HCT116 (cell line): Measurements from ENCODE around the gene GLI3. TPM values are rescaled to one million over a fixed set of nuclear protein-coding genes. Genes with fewer than 3 reads are reported as not detected.

Source experiments
- ATAC-seq: fragments of 200-7000 bp; cut with Tn5 transposase; 2 replicates; pipeline ENCODE4 v1.9.1; 2020; ENCODE audit warnings: mild to moderate bottlenecking, moderate library complexity
- BruUV-seq: library from RNA; stranded (reverse); fragments of 400-500 nt; replicated peaks from 2 replicates; lab custom pipeline; 2021; lab: Mats Ljungman, UMichigan
- CTCF ChIA-PET: fragments of 300-600 bp; sonication (Branson Sonifier 250); formaldehyde crosslinking; loops from one replicate; lab custom pipeline; 2021; ENCODE audit warnings: antibody characterized with exemption; lab: Charles Lee
- POLR2A ChIA-PET: fragments of 300-600, 350-600 bp; sonication (Branson Sonifier 250); formaldehyde crosslinking; loops from one replicate; lab custom pipeline; 2021; ENCODE audit warnings: antibody characterized with exemption; lab: Charles Lee
- RAD21 ChIA-PET, 2 experiments: fragments of 300-600 bp; sonication (Branson Sonifier 250); formaldehyde crosslinking; loops; one replicate each; lab custom pipeline; 2023; ENCODE audit warnings: low total read pairs in 2 of 2; ENCODE audit not compliant: uncharacterized antibody in 2 of 2, unreplicated experiment in 2 of 2, low non-redundant PET in 1 of 2; lab: Charles Lee
- DNase-seq: peaks from one replicate; pipeline ENCODE4 v3.0.0-alpha.2; 2010; ENCODE audit warnings: low read depth, low spot score
- H2AFZ ChIP-seq: fragments of 200-600 bp; shearing (Covaris generic), sonication (generic); 2 replicates; pipeline ENCODE4 v1.6.1; 2017; ENCODE audit warnings: low read depth, mixed run types, mixed read lengths, antibody characterized with exemption, low read length; ENCODE audit not compliant: poor library complexity, severe bottlenecking
- H3K27ac ChIP-seq: 2 replicates; pipeline ENCODE4 v1.5.1; 2012; ENCODE audit warnings: low read depth, low read length
- H3K27me3 ChIP-seq: fragments of 200-600 bp; sonication (generic); 2 replicates; pipeline ENCODE4 v1.6.1; 2016; ENCODE audit warnings: mixed run types, low read length, mixed read lengths; ENCODE audit not compliant: insufficient read depth
- H3K36me3 ChIP-seq, 2 experiments: fragments of 200-500 bp in 1 of 2; fragments of 200-600 bp in 1 of 2; sonication (Bioruptor generic) in 1 of 2; sonication (generic) in 1 of 2; 2 replicates each; pipeline versions ENCODE4 v1.5.1 to v1.6.1; 2014 to 2016; ENCODE audit warnings: low read length in 2 of 2, inconsistent platforms in 1 of 2, mixed read lengths in 1 of 2, mixed run types in 1 of 2; ENCODE audit not compliant: insufficient read depth in 2 of 2, control insufficient read depth in 1 of 2
- H3K4me1 ChIP-seq, 2 experiments: fragments of 200-600 bp in 1 of 2; sonication (generic) in 1 of 2; 2 replicates each; pipeline versions ENCODE4 v1.5.1 to v1.6.1; 2012 to 2017; ENCODE audit warnings: low read length in 2 of 2, inconsistent platforms in 1 of 2, mild to moderate bottlenecking in 1 of 2, mixed read lengths in 1 of 2, mixed run types in 1 of 2, moderate library complexity in 1 of 2; ENCODE audit not compliant: insufficient read depth in 2 of 2, control insufficient read depth in 1 of 2
- H3K4me2 ChIP-seq: fragments of 200-600 bp; sonication (generic); 2 replicates; pipeline ENCODE4 v1.6.1; 2017; ENCODE audit warnings: mixed run types, low read length, mixed read lengths
- H3K4me3 ChIP-seq, 2 experiments: fragments of 200-600 bp in 1 of 2; sonication (generic) in 1 of 2; replicated peaks in 1 of 2; 2 replicates each; pipeline ENCODE4 v1.5.1; 2011 to 2016; ENCODE audit warnings: low read length in 2 of 2, control low read depth in 1 of 2, low read depth in 1 of 2, mild to moderate bottlenecking in 1 of 2, mixed read lengths in 1 of 2, mixed run types in 1 of 2
- H3K79me2 ChIP-seq: fragments of 200-600 bp; sonication (generic); 2 replicates; pipeline ENCODE4 v1.6.1; 2017; ENCODE audit warnings: mild to moderate bottlenecking, mixed run types, low read length, moderate library complexity, mixed read lengths; ENCODE audit not compliant: insufficient read depth
- H3K9ac ChIP-seq: fragments of 200-600 bp; sonication (generic); 2 replicates; pipeline ENCODE4 v1.6.1; 2016; ENCODE audit warnings: low read length, mixed read lengths
- H3K9me2 ChIP-seq: fragments of 200-600 bp; sonication (generic), shearing (Covaris generic); 2 replicates; pipeline ENCODE4 v1.6.1; 2017; ENCODE audit warnings: mixed run types, mild to moderate bottlenecking, moderate library complexity; ENCODE audit not compliant: insufficient read depth
- H3K9me3 ChIP-seq, 2 experiments: fragments of 200-500 bp in 1 of 2; fragments of 200-600 bp in 1 of 2; sonication (Bioruptor generic) in 1 of 2; sonication (generic) in 1 of 2; 2 replicates each; pipeline ENCODE4 v1.6.1; 2014 to 2017; ENCODE audit warnings: low read length in 2 of 2, mixed read lengths in 2 of 2, inconsistent platforms in 1 of 2, low read depth in 1 of 2, mild to moderate bottlenecking in 1 of 2, mixed run types in 1 of 2, moderate library complexity in 1 of 2; ENCODE audit not compliant: control insufficient read depth in 1 of 2, insufficient read depth in 1 of 2
- H4K20me1 ChIP-seq: fragments of 200-600 bp; sonication (generic), shearing (Covaris generic); 2 replicates; pipeline ENCODE4 v1.6.1; 2017; ENCODE audit warnings: mixed run types, mild to moderate bottlenecking, moderate library complexity; ENCODE audit not compliant: insufficient read depth
- ATF3 ChIP-seq: IDR thresholded peaks from 2 replicates; pipeline ENCODE4 v1.6.1; 2012
- CBX3 ChIP-seq: IDR thresholded peaks from 2 replicates; pipeline ENCODE4 v1.6.1; 2012; ENCODE audit warnings: low read depth
- CEBPB ChIP-seq: IDR thresholded peaks from 2 replicates; pipeline ENCODE4 v1.6.1; 2012; ENCODE audit warnings: low read depth
- CTCF ChIP-seq, 3 experiments: fragments of 200-600 bp in 1 of 3; sonication (generic) in 1 of 3; IDR thresholded peaks in 2 of 3; conservative IDR thresholded peaks in 1 of 3; 2 replicates each; pipeline ENCODE4 v1.5.1; 2012 to 2017; ENCODE audit warnings: low read depth in 2 of 3, low read length in 2 of 3, antibody characterized with exemption in 1 of 3, borderline replicate concordance in 1 of 3, control low read depth in 1 of 3, mild to moderate bottlenecking in 1 of 3, mixed read lengths in 1 of 3, mixed run types in 1 of 3, moderate library complexity in 1 of 3; ENCODE audit not compliant: insufficient read depth in 1 of 3
- ELF1 ChIP-seq: IDR thresholded peaks from 2 replicates; pipeline ENCODE4 v1.6.1; 2012; ENCODE audit warnings: low read depth, borderline replicate concordance
- EZH2phosphoT487 ChIP-seq: fragments of 200-600 bp; IDR thresholded peaks from 2 replicates; pipeline ENCODE4 v1.6.1; 2018; ENCODE audit warnings: antibody characterized with exemption, borderline replicate concordance
- FOSL1 ChIP-seq: IDR thresholded peaks from 2 replicates; pipeline ENCODE4 v1.6.1; 2012; ENCODE audit warnings: low read depth
- JUND ChIP-seq: IDR thresholded peaks from 2 replicates; pipeline ENCODE4 v1.6.1; 2012
- MAX ChIP-seq: IDR thresholded peaks from 2 replicates; pipeline ENCODE4 v1.6.1; 2012
- POLR2A ChIP-seq: IDR thresholded peaks from 2 replicates; pipeline ENCODE4 v1.7.0; 2011; ENCODE audit warnings: borderline replicate concordance; ENCODE audit not compliant: insufficient read depth, insufficient read length; ENCODE audit errors: extremely low read depth
- POLR2AphosphoS5 ChIP-seq: IDR thresholded peaks from 2 replicates; pipeline ENCODE4 v1.6.1; 2011; ENCODE audit warnings: mild to moderate bottlenecking, low read depth, low read length, moderate library complexity
- RAD21 ChIP-seq: IDR thresholded peaks from 2 replicates; pipeline ENCODE4 v1.6.1; 2012; ENCODE audit warnings: low read depth, mild to moderate bottlenecking
- REST ChIP-seq: IDR thresholded peaks from 2 replicates; pipeline ENCODE4 v1.6.1; 2012; ENCODE audit warnings: low read depth
- SIN3A ChIP-seq: IDR thresholded peaks from 2 replicates; pipeline ENCODE4 v1.6.1; 2012; ENCODE audit warnings: low read depth
- SP1 ChIP-seq: IDR thresholded peaks from 2 replicates; pipeline ENCODE4 v1.6.1; 2012; ENCODE audit warnings: low read depth
- SRF ChIP-seq: IDR thresholded peaks from 2 replicates; pipeline ENCODE4 v1.6.1; 2012; ENCODE audit warnings: low read depth
- ZBTB33 ChIP-seq: IDR thresholded peaks from 2 replicates; pipeline ENCODE4 v1.6.1; 2011; ENCODE audit warnings: mild to moderate bottlenecking, low read length, moderate library complexity; ENCODE audit not compliant: insufficient replicate concordance; ENCODE audit errors: extremely low read depth
- ZFX ChIP-seq: fragments of 450-650 bp; IDR thresholded peaks from 2 replicates; pipeline ENCODE4 v1.6.1; 2017
- ZNF274 ChIP-seq: fragments of 200-500 bp; sonication (Bioruptor generic); IDR thresholded peaks from 2 replicates; pipeline ENCODE4 v1.6.1; 2014; ENCODE audit warnings: mild to moderate bottlenecking, low read depth, low read length, inconsistent platforms
- intact Hi-C: fragments of 100-400 bp; cut with micrococcal nuclease; formaldehyde crosslinking; loops from 2 replicates; pipeline ENCODE4 v1.10.0; 2022
- total RNA-seq: library from RNA; stranded (reverse); gene quantifications from one replicate; pipeline ENCODE4 v1.2.1, GENCODE V29; 2021; ENCODE audit not compliant: unreplicated experiment

Gene GLI3
- total RNA-seq, 1 experiment from 2014 or later = 0.07 TPM

GRCh38 chr7:42242381-42242780 lies 5.4 kb upstream of the GLI3 start:
- DNase-seq (no peak), ATAC-seq (no peak)
- no peaks in the 10 kb centered on the region for H3K79me2 ChIP-seq
- no peaks in the 10 kb centered on the region for H3K9me3 ChIP-seq
- H3K4me1 ChIP-seq = no peaks in the 10 kb centered on the region
- no peaks in the 10 kb centered on the region for H3K36me3 ChIP-seq
- no peaks in the 10 kb centered on the region for H3K27me3 ChIP-seq
- intact Hi-C loops = no loop called here
- no TSS peak for BruUV-seq
- no peaks in the 10 kb centered on the region for H4K20me1 ChIP-seq
- no peak overlapping the region for H3K9ac ChIP-seq
- H3K27ac ChIP-seq = no peak overlapping the region
- CTCF ChIA-PET = no interaction called here
- RAD21 ChIA-PET = no interaction called here
- H3K4me3 ChIP-seq = no peak overlapping the region
- POLR2A ChIA-PET = no interaction called here
- TF ChIP-seq POLR2A (no peak), CBX3 (no peak), REST (no peak), ATF3 (no peak), RAD21 (no peak), MAX (no peak), SIN3A (no peak), JUND (no peak), ELF1 (no peak), CEBPB (no peak), EZH2phosphoT487 (no peak), ZFX (no peak), POLR2AphosphoS5 (no peak), FOSL1 (no peak), SRF (no peak), CTCF (IDR thresholded peaks at IDR 0.05 in 2 of 3, conservative IDR thresholded peaks at IDR 0.05 in 1 of 3; ENCODE audit: borderline replicate concordance in 1 of 3, insufficient read depth in 1 of 3, low read depth in 2 of 3, low read length in 2 of 3) (no peak), SP1 (no peak), ZBTB33 (no peak), ZNF274 (no peak)
- H3K4me2 ChIP-seq = no peak overlapping the region
- H2AFZ ChIP-seq = no peak overlapping the region
- H3K9me2 ChIP-seq = no peaks in the 10 kb centered on the region
